Measurements from ENCODE around the gene ABHD2. TPM values are rescaled to one million over a fixed set of nuclear protein-coding genes. Genes with fewer than 3 reads are reported as not detected.

Gene ABHD2
- total and polyA plus RNA-seq, 2 donors (not counting 3 experiments of a cell fraction or from before 2014, with no cell fraction given): 14.0 to 62.2 TPM

GRCh38 chr15:89146366-89146765 is 58.1 kb downstream of the ABHD2 start:
- Histone ChIP-seq H3K36me3 (ENCODE audit: control insufficient read depth in 2 of 2, extremely low read depth in 1 of 2, insufficient read depth in 2 of 2, low read length in 2 of 2) (no peaks in the 10 kb centered on the region), H3K9me3 (replicated peaks; ENCODE audit: control insufficient read depth, insufficient read depth, low read length) (no peaks in the 10 kb centered on the region), H3K9ac (replicated peaks; ENCODE audit: extremely low read depth, insufficient read depth, low read length) (no peak overlapping the region), H4K20me1 (replicated peaks; ENCODE audit: control insufficient read depth, extremely low read depth, insufficient read depth, low read length) (no peaks in the 10 kb centered on the region), H3K27me3 (ENCODE audit: control insufficient read depth in 2 of 2, insufficient read depth in 2 of 2, low read length in 2 of 2) (no peaks in the 10 kb centered on the region), H3K4me3 (replicated peaks in 1 of 3; ENCODE audit: insufficient read depth in 1 of 3, low read depth in 1 of 3, low read length in 3 of 3) (no peak overlapping the region), H2AFZ (ENCODE audit: low read depth, low read length) (no peak overlapping the region), H3K9me1 (replicated peaks; ENCODE audit: control insufficient read depth, extremely low read depth, insufficient read depth, low read length) (no peaks in the 10 kb centered on the region), H3K4me1 (ENCODE audit: control insufficient read depth, extremely low read depth, insufficient read depth, low read length) (peaks cover 21% of the 10 kb centered on the region), H3K27ac (ENCODE audit: insufficient read depth, low read depth, low read length) (no peak overlapping the region), H3K79me2 (ENCODE audit: control insufficient read depth, insufficient read depth, low read length) (no peaks in the 10 kb centered on the region), H3K4me2 (ENCODE audit: insufficient read depth, low read length) (no peak overlapping the region)
- POLR2A ChIA-PET: no interaction called here
- no peak for FAIRE-seq
- intact Hi-C loops (cut with micrococcal nuclease): no loop called here
- BruUV-seq (replicated peaks): no TSS peak
- DNase-seq (ENCODE audit: low read depth, low spot score): no peak
- CTCF ChIA-PET: interaction anchor here (0.9 to 2.4 kb wide), 5 partner anchors 15 to 31 kb away, joined by 3 to 10 read pairs (median 3); no protein-coding TSS in a partner anchor
- TF ChIP-seq MAX (IDR thresholded peaks at IDR 0.05; ENCODE audit: insufficient read depth, insufficient read length) (no peak), POLR2A (IDR thresholded peaks at IDR 0.05; ENCODE audit: low read depth, low read length) (no peak), JUN (IDR thresholded peaks at IDR 0.05; ENCODE audit: borderline replicate concordance, insufficient read depth, insufficient read length, low read depth) (no peak), GATA2 (IDR thresholded peaks at IDR 0.05; ENCODE audit: insufficient read depth, insufficient read length, low read depth, low read length) (no peak), POLR2AphosphoS5 (IDR thresholded peaks at IDR 0.05; ENCODE audit: insufficient read depth, low read depth, low read length) (no peak), EZH2 (IDR thresholded peaks at IDR 0.05; ENCODE audit: borderline replicate concordance, low read depth, low read length, severe bottlenecking) (no peak), MYC (IDR thresholded peaks at IDR 0.05; ENCODE audit: low read depth, low read length) (no peak), FOS (IDR thresholded peaks at IDR 0.05; ENCODE audit: borderline replicate concordance, insufficient read depth, low read length) (no peak), CTCF (IDR thresholded peaks at IDR 0.05; ENCODE audit: extremely low read depth in 1 of 2, insufficient read depth in 1 of 2, low read depth in 1 of 2, low read length in 2 of 2) (no peak)
- dilution Hi-C loops (cut with MboI; ENCODE audit: extremely low pct_ligation_motif_present, low sequenced_read_pairs): no loop called here

Measured in endothelial cell of umbilical vein (primary cell).